Activated naive CD4-positive, alpha-beta T cell treated with anti-CD3 and anti-CD28 coated beads, Interleukin-2, amount 50 U/mL, for 16 hours (primary cell): Measurements from ENCODE around the gene DESI1.

Experiments
- DNase-seq: peaks from one replicate; pipeline ENCODE4 v3.0.0-alpha.2; 2020

DESI1 gene

DNA sequence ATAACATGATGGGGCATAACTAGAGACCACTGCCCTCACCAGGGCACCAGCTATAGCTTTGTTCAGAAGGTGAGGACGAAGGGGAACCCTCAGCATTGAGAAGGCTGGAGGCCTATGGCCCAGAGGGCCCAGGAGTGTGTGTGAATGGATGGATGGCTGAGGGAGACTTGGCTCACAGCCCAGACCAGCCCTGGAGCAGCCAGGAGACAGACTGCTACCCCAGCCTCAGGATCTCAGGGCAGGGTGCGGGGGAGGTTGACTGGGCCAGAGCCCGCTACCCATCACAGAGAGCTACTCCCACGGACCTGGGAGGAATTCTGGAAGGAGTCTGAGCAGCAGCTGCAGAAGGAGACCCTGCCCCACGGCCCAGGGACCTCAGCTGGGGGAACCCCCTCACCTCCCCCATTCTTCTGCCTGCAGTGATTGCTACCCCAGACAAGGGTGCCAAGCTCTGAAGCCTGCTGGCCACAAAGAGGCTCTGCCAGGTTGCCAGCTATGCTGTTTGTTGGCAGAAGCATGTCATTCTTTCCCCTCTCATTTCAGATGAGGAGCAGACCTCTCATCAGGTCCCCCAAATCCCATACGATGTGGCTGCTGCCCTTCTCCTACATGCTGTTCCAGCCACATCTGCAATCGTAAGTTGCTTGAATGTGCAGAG lies 65.4 kb downstream of the DESI1 start:
- no peak for DNase-seq

DNA sequence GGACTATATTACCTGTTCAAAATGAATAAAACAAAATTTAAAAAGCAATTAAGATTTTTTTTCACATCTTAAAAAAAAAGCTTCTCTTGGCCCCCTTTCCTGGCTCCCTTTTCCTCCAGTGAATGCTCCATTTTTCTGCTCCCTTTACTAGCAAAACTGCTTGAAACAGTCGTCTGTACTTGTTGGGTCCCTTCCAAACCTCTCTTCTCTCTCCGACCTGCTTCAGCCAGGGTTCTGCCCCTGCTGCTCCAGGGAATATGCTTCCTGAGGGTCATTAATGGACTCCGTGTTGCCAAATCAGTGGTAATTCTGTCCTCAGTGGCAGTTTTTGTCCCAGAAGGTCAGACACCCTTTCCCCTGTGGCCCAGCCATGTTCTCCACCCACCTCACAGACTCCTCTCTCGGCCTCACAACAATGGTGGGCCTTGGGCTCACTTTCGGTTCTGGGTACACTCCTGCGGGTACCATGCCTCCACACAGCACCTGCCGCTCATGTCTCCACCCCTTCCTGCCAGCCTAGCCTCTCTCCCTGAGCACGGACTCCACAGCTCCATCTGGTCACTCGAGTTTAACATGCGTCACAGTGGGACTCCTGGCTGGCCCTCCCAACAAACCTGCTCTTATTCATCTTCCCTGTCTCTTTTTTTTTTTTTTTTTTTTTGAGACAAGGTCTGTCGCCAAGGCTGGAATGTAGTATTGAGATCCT lies 68.8 kb downstream of the DESI1 start:
- no peak for DNase-seq

DNA sequence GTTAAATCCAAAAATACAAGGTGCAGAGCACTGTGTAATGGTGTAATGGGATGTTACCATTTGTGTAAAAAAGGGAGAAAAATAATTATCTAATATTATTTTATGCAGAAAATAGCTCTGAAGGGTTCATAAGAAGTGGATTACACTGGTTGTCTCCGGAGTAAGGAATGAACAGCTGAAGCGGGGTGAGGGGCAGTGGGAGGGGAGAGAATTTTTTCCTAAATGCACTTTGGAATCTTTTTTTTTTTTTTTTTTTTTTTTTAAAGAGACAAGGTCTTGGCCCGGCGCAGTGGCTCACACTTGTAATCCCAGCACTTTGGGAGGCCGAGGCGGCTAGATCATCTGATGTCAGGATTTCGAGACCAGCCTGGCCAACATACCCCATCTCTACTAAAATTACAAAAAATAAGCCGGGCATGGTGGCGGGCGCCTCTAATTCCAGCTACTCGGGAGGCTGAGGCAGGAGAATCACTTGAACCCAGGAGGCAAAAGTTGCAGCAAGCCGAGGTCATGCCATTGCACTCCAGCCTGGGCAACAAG lies 69.8 kb downstream of the DESI1 start:
- no peak for DNase-seq

DNA sequence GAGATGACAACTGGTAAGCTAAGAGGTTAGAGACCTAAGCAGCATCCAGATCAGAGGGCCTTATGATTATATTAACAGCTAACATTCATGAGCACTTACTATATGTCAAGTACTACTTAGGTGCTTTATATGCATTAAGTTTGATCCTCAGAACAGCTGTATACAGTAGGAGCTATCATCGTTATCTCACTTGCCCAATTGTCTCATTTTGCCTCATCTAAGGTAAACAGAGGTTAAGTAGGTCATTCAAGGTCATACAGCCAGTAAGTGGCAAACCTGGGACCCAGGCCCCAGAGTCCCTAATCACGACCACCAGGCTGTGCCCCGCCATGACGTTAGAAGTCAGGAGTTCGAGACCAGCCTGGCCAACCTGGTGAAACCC lies 72.0 kb downstream of the DESI1 start:
- no peak for DNase-seq
